Stimulated activated naive B cell treated with anti-CD40 and anti-IgM and Interleukin-4, amounts not matched to agents 10 μg/mL and 1 μg/mL and 100 μg/mL, for 72 hours (primary cell): ENCODE measurements around the gene C21orf58.

Source experiments
- ATAC-seq, 2 donors: fragments of 150-1000 bp; cut with Tn5 transposase; replicated peaks; 2 replicates each; pipeline ENCODE4 v1.10.0; 2021; ENCODE audit warnings: moderate library complexity in 1 of 2
- DNase-seq: peaks from one replicate; pipeline ENCODE4 v3.0.0; 2021
- H3K27ac Mint-ChIP-seq: one replicate; pipeline ENCODE4 v1.8.0; 2022; ENCODE audit warnings: mild to moderate bottlenecking, mixed read lengths
- H3K27me3 Mint-ChIP-seq, 2 donors: one replicate each; pipeline ENCODE4 v1.8.0; 2022; ENCODE audit warnings: mixed read lengths in 2 of 2
- H3K36me3 Mint-ChIP-seq, 2 donors: one replicate each; pipeline ENCODE4 v1.8.0; 2022; ENCODE audit warnings: mixed read lengths in 2 of 2, mild to moderate bottlenecking in 1 of 2
- H3K4me1 Mint-ChIP-seq, 2 donors: one replicate each; pipeline ENCODE4 v1.8.0; 2022; ENCODE audit warnings: mixed read lengths in 2 of 2, mild to moderate bottlenecking in 1 of 2
- H3K4me3 Mint-ChIP-seq, 2 donors: one replicate each; pipeline ENCODE4 v1.8.0; 2022; ENCODE audit warnings: mild to moderate bottlenecking in 2 of 2, mixed read lengths in 2 of 2, moderate library complexity in 1 of 2
- H3K9me3 Mint-ChIP-seq, 2 donors: one replicate each; pipeline ENCODE4 v1.8.0; 2022; ENCODE audit warnings: mixed read lengths in 2 of 2, mild to moderate bottlenecking in 1 of 2

The C21orf58 gene

DNA sequence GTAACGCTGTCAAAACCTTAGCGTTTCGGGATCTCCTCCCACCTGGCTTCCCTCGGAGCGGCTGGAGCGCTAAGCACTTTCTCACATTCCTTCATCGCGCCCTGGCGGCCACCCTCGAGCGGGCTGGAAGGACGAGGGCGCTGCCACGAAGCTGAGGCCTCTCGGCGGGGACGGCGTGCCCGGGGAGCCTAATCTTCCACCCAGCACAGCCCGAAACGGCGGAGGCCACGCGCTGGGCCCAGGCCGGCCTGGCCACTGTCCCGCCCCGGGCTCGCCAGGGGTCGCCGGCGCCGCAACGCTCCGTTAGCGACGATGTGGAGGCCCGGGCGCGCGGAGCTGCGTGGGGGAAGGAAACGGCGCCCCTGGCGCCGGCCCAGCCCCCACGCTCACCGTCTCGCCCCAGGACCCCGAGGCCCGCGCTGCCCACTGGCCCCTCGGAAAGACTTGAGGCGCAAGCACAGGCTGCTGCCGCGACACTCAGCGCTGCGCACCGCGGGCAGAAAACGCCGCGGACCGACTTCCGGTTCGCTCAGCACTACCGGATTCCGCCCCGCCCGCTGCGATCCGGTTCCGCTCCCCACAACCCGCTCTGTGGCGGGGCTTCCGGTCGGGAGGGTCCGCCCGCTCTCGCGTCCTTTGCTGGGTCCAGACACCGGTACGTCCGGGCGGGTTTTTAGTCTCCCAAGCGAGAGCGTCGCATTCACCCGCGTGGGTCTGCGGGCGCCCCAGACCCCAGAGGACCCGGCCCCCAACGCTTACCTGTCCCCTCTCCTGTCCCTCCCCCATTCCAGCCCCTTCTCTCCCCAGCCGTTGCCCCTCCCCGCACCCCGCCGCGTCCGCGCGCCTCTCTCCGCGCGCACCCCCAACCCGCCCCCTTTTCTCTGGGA lies 37.7 kb downstream of the C21orf58 start, which contains the start of gene YBEY:
YBEY (plus strand) TSS at position 582 of the 887 bp plus-strand sequence. CDS start 572 bp downstream, outside the sequence.
- peaks cover 17 to 55% of the 10 kb centered on the region in 2 donors for H3K4me1 Mint-ChIP-seq
- H3K36me3 Mint-ChIP-seq, result peaks cover 14 to 35% of the 10 kb centered on the region in 2 donors
- no peaks in the 10 kb centered on the region for H3K9me3 Mint-ChIP-seq
- peak within 1 kb of the TSS; percentile 97 for H3K27ac Mint-ChIP-seq
- H3K4me3 Mint-ChIP-seq, result peak within 1 kb of the TSS; percentile 98 to 99
- ATAC-seq (peak; percentile 94 to 95), DNase-seq (peak; percentile 86)
- no peaks in the 10 kb centered on the region for H3K27me3 Mint-ChIP-seq

GRCh38 chr21:46285206-46285661 lies 38.4 kb downstream of the C21orf58 start, which contains the start of gene MCM3AP:
Gene MCM3AP (minus strand): TSS chr21:46285611. CDS start chr21:46285286, 325 bp downstream.
- peaks cover 15 to 51% of the 10 kb centered on the region in 2 donors for H3K4me1 Mint-ChIP-seq
- no peaks in the 10 kb centered on the region for H3K27me3 Mint-ChIP-seq
- H3K27ac Mint-ChIP-seq, result peak within 1 kb of the TSS; percentile 97
- no peak for ATAC-seq
- peaks cover 17 to 39% of the 10 kb centered on the region in 2 donors for H3K36me3 Mint-ChIP-seq
- H3K9me3 Mint-ChIP-seq, result no peaks in the 10 kb centered on the region
- peak within 1 kb of the TSS; percentile 98 to 99 for H3K4me3 Mint-ChIP-seq
- no peak for DNase-seq

GRCh38 chr21:46284733-46285132 lies 38.9 kb downstream of the C21orf58 start:
- Mint-ChIP-seq H3K4me3 (peak overlapping the region; percentile 98 to 99), H3K27ac (no peak overlapping the region), H3K36me3 (peaks cover 18 to 40% of the 10 kb centered on the region in 2 donors), H3K4me1 (peaks cover 13 to 46% of the 10 kb centered on the region in 2 donors), H3K9me3 (no peaks in the 10 kb centered on the region), H3K27me3 (no peaks in the 10 kb centered on the region)
- DNase-seq (no peak), ATAC-seq (no peak)

DNA sequence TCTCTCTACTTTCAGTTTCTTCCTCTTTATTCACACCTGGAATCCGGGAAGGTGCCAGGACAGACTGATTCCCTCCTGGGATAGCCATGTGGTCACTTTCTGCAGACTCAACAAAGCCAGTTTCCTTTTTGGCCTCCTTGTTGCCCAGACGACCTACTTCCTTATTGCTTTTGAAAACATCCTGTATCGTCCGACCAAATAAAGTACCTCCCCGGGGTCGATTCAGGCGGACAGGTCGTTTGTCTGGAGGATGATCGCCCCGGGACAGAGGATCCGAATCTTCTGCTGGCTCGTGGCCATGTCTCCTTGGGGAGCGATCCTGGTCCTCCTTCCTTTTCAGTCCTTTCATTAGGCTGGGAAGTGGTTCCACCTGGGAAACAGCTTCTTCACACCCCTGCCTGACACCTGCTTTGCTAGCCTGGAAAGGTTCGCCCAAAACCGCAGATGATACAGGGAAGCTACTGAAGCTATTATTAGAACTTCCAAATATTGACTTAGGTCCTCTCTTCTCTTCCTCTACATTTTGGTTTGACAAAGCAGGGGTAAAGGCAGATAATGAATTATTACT lies 39.5 kb downstream of the C21orf58 start:
- H3K27me3 Mint-ChIP-seq, result no peaks in the 10 kb centered on the region
- DNase-seq (no peak), ATAC-seq (no peak)
- peak overlapping the region; percentile 20 for H3K27ac Mint-ChIP-seq
- H3K4me3 Mint-ChIP-seq, result peak overlapping the region; percentile 76 to 84
- H3K36me3 Mint-ChIP-seq, result peaks cover 19 to 39% of the 10 kb centered on the region in 2 donors
- H3K4me1 Mint-ChIP-seq, result peaks cover 11 to 41% of the 10 kb centered on the region in 2 donors
- no peaks in the 10 kb centered on the region for H3K9me3 Mint-ChIP-seq

GRCh38 chr21:46274797-46275390 lies 48.8 kb downstream of the C21orf58 start:
- H3K4me1 Mint-ChIP-seq, result peaks cover 2 to 5% of the 10 kb centered on the region in 2 donors
- peaks cover 33 to 44% of the 10 kb centered on the region in 2 donors for H3K36me3 Mint-ChIP-seq
- H3K27ac Mint-ChIP-seq, result no peak overlapping the region

DNA sequence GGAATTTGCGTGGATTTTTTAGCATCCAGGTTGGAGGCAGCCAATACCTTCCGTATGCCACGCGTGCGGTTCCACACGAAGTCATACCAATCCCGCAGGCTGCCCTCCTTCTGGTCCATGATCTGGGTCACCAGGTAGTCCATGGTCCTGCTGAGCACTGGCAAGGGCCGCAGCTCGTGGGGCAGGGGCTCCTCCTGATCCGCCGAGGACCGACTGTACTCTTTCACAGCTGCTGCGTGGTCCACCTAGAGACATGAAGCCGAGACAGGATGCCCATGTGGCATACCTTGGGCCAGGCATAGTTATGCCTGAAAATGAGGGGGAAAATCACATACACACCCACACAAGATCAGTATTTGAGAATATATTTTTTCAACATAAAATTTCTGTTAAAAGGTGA lies 50.3 kb downstream of the C21orf58 start:
- Mint-ChIP-seq H3K27me3 (no peaks in the 10 kb centered on the region), H3K36me3 (peaks cover 29 to 50% of the 10 kb centered on the region in 2 donors), H3K9me3 (no peaks in the 10 kb centered on the region), H3K27ac (peak overlapping the region; percentile 53), H3K4me3 (no peak overlapping the region), H3K4me1 (peaks cover 2 to 5% of the 10 kb centered on the region in 2 donors)
- DNase-seq (no peak), ATAC-seq (no peak)

More at GRCh38 chr21:46274797-46275390, 48.8 kb downstream of the C21orf58 start:
- Mint-ChIP-seq H3K27me3 (no peaks in the 10 kb centered on the region), H3K9me3 (no peaks in the 10 kb centered on the region), H3K4me3 (no peak overlapping the region)
- no peak for DNase-seq
- ATAC-seq, result no peak

DNA sequence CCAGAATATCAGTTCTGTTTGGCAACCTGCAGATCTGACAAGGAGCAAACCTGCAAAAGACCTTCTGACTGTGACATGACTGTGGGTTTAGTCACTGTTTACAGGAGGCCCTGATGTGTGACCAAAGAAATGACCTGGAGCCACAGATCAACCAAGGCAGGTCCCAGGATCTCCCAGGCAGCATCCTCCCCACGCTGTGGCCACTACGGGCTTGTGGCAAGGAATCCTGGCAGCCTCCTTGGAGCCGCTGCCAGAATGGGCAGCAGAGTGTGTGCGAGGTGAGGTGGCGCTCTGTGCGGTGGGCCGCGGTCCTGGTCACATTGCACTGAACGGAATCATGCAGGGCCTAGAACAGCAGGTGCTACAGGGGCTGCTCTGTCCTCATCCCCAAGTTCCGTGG lies 54.2 kb downstream of the C21orf58 start:
- peaks cover 40 to 72% of the 10 kb centered on the region in 2 donors for H3K36me3 Mint-ChIP-seq
- DNase-seq (no peak), ATAC-seq (no peak)
- no peaks in the 10 kb centered on the region for H3K9me3 Mint-ChIP-seq
- no peaks in the 10 kb centered on the region for H3K27me3 Mint-ChIP-seq
- H3K4me1 Mint-ChIP-seq, result peaks cover 6 to 12% of the 10 kb centered on the region in 2 donors
- H3K27ac Mint-ChIP-seq, result no peak overlapping the region
- H3K4me3 Mint-ChIP-seq, result no peak overlapping the region

- no peak overlapping the region for H3K4me3 Mint-ChIP-seq
- no peak overlapping the region for H3K27ac Mint-ChIP-seq
- H3K4me1 Mint-ChIP-seq, result peaks cover 3 to 7% of the 10 kb centered on the region in 2 donors
- ATAC-seq (no peak), DNase-seq (no peak)
- H3K27me3 Mint-ChIP-seq, result no peaks in the 10 kb centered on the region
- peaks cover 38 to 68% of the 10 kb centered on the region in 2 donors for H3K36me3 Mint-ChIP-seq
- H3K9me3 Mint-ChIP-seq, result no peaks in the 10 kb centered on the region
These were observed 55.3 kb downstream of the C21orf58 start for GRCh38 chr21:46268371-46268770.

DNA sequence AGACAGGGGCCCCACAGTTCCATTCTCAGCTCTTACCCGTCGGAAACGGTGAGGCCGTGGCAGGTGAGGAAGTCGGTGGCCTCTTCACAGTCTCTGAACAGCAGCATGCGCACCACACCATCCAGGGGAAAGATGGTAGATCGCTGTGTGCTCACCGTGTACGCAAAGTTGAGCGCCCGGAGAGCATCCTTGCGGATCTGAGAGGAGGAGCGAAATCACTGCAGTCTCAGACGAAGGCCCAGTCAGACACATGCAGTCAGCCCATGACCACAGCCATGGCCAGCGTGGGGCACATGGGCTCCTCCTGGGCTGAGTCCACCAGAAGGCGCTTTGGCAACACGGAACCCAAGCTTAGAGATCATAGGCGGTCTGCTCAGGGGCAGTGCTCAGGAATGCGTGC lies 56.7 kb downstream of the C21orf58 start:
- peaks cover 3 to 7% of the 10 kb centered on the region in 2 donors for H3K4me1 Mint-ChIP-seq
- H3K27me3 Mint-ChIP-seq, result no peaks in the 10 kb centered on the region
- ATAC-seq, result no peak
- H3K36me3 Mint-ChIP-seq, result peaks cover 33 to 64% of the 10 kb centered on the region in 2 donors
- DNase-seq, result no peak
- H3K27ac Mint-ChIP-seq, result peak overlapping the region; percentile 79
- H3K9me3 Mint-ChIP-seq, result no peaks in the 10 kb centered on the region
- no peak overlapping the region for H3K4me3 Mint-ChIP-seq

DNA sequence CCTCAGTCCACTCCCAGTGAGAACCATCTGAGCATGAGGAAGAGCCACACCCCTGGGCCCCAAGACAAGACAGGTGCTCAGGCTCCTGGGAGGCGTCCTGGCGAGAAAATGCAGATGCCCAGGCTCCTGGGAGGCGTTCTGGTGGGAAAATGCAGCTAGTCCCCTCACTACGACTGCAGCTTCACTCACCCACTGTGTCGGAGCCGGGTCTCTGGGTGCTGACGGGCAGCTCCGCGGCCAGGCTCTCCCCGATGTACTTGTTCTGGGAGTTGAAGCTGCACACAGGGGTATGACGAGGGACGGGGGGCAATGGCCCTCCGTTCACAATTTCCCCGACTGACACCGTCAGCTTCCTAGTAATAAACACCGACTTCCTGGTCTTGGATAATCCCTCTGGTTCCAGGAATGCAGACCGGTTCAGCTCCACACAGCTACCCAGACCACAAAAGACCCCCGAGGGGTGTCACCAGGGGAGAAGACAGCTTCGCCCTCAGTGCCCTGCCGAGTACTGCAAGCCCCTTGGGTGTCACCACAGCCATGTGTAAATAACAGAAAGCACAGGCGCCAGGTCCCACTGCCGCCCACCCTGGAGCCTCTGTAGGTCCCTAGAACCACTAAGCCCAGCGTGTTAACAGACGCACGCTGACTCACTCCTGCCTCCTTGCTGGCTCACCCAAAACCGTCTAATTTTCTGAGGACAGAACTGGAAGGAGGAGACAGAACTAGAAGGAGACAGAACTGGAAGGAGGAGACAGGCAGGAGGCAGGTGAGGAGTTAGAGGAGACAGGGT lies 57.7 kb downstream of the C21orf58 start:
- Mint-ChIP-seq H3K9me3 (no peaks in the 10 kb centered on the region), H3K4me3 (no peak overlapping the region), H3K27me3 (no peaks in the 10 kb centered on the region), H3K27ac (peak overlapping the region; percentile 25), H3K4me1 (peaks cover 3 to 7% of the 10 kb centered on the region in 2 donors), H3K36me3 (peaks cover 39 to 67% of the 10 kb centered on the region in 2 donors)
- no peak for ATAC-seq
- DNase-seq, result no peak

GRCh38 chr21:46264690-46265144 lies 59.0 kb downstream of the C21orf58 start:
- Mint-ChIP-seq H3K36me3 (peaks cover 43 to 62% of the 10 kb centered on the region in 2 donors), H3K27me3 (no peaks in the 10 kb centered on the region), H3K4me3 (no peak overlapping the region), H3K27ac (no peak overlapping the region), H3K4me1 (peaks cover 3 to 7% of the 10 kb centered on the region in 2 donors), H3K9me3 (no peaks in the 10 kb centered on the region)
- ATAC-seq (no peak), DNase-seq (no peak)

DNA sequence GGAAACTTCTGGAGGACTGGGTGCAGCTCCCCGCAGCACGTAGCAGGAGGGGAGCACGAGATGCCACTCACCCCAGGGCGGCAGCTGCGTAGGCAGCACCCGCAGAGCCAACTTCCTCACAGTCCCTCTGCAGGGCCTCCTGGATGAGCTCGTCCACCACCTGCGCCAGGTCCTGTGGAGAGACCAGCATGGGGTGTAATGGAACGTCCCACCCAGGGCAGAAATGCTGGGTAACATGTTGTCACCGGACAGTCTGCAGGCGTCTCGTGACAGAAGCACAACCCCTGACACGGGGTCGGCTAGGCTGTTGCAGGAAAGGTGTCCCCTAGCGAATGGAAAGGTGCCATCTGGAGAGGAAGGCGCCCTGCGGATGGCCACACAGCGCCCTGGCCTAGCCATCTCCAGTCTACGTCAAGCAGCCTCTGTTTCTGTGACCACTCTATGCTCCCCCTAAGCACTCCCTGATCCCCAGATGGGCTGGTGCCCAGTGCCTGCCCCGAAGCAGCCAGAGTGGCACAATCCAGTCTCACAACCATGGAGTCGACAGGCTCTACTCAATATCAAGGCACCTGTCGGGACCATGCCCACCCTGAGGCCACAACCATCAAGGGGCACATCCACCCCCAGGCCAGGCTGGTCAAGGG lies 59.5 kb downstream of the C21orf58 start:
- ATAC-seq (no peak), DNase-seq (no peak)
- H3K27me3 Mint-ChIP-seq, result no peaks in the 10 kb centered on the region
- H3K9me3 Mint-ChIP-seq, result no peaks in the 10 kb centered on the region
- peaks cover 3 to 7% of the 10 kb centered on the region in 2 donors for H3K4me1 Mint-ChIP-seq
- H3K36me3 Mint-ChIP-seq, result peaks cover 43 to 58% of the 10 kb centered on the region in 2 donors
- no peak overlapping the region for H3K4me3 Mint-ChIP-seq
- no peak overlapping the region for H3K27ac Mint-ChIP-seq

GRCh38 chr21:46256501-46256994 lies 67.1 kb downstream of the C21orf58 start:
- no peak for ATAC-seq
- H3K4me1 Mint-ChIP-seq, result peaks cover 20 to 39% of the 10 kb centered on the region in 2 donors
- peak overlapping the region; percentile 31 for H3K27ac Mint-ChIP-seq
- H3K36me3 Mint-ChIP-seq, result peaks cover 60 to 64% of the 10 kb centered on the region in 2 donors
- no peak overlapping the region for H3K4me3 Mint-ChIP-seq
- no peak for DNase-seq
- H3K9me3 Mint-ChIP-seq, result peaks cover 4 to 7% of the 10 kb centered on the region in 2 donors
- H3K27me3 Mint-ChIP-seq, result no peaks in the 10 kb centered on the region
